Subcutaneous abdominal adipose tissue (tissue), 5 donors: Measurements from ENCODE around the gene NUAK1.

Experiments used
- H3K27ac ChIP-seq: one replicate; pipeline ENCODE4 v1.7.0; 2013; ENCODE audit warnings: low read depth, mild to moderate bottlenecking, inconsistent platforms, low read length, moderate library complexity
- H3K27me3 ChIP-seq, 5 donors: one replicate each; pipeline ENCODE4 v1.7.0; 2013; ENCODE audit warnings: low read length in 5 of 5, inconsistent platforms in 1 of 5; ENCODE audit not compliant: control insufficient read depth in 5 of 5, insufficient read depth in 4 of 5
- H3K36me3 ChIP-seq, 5 donors: one replicate each; pipeline ENCODE4 v1.7.0; 2013; ENCODE audit warnings: low read length in 5 of 5; ENCODE audit not compliant: control insufficient read depth in 5 of 5, insufficient read depth in 5 of 5
- H3K4me1 ChIP-seq, 5 donors: one replicate each; pipeline ENCODE4 v1.7.0; 2013; ENCODE audit warnings: low read length in 5 of 5, mild to moderate bottlenecking in 3 of 5, moderate library complexity in 1 of 5; ENCODE audit not compliant: control insufficient read depth in 5 of 5, insufficient read depth in 5 of 5
- H3K4me3 ChIP-seq, 5 donors: one replicate each; pipeline ENCODE4 v1.7.0; 2013; ENCODE audit warnings: low read length in 5 of 5, low read depth in 1 of 5
- H3K9ac ChIP-seq, 5 donors: one replicate each; pipeline ENCODE4 v1.7.0; 2013; ENCODE audit warnings: low read length in 5 of 5, mild to moderate bottlenecking in 4 of 5, moderate library complexity in 3 of 5
- H3K9me3 ChIP-seq, 5 donors: one replicate each; pipeline ENCODE4 v1.7.0; 2013; ENCODE audit warnings: low read length in 5 of 5; ENCODE audit not compliant: control insufficient read depth in 5 of 5
- donor health status: healthy.
- donor health status: healthy.
- donor health status: healthy.
- donor health status: healthy.
- donor health status: healthy.

NUAK1 gene

GRCh38 chr12:106088811-106089485, 49.8 kb downstream of the NUAK1 start:
- Histone ChIP-seq H3K27me3 (no peaks in the 10 kb centered on the region), H3K4me1 (peaks cover 12 to 41% (median 38%) of the 10 kb centered on the region in 5 donors), H3K27ac (peak overlapping the region; percentile 84), H3K4me3 (no peak overlapping the region), H3K36me3 (peaks cover 0 to 25% (median 8%) of the 10 kb centered on the region in 5 donors), H3K9ac (peak overlapping the region in 3 of 5 donors; percentile 1 to 48 (median 46)), H3K9me3 (no peaks in the 10 kb centered on the region)

GRCh38 chr12:106088246-106088808, 50.4 kb downstream of the NUAK1 start:
- Histone ChIP-seq H3K9me3 (no peaks in the 10 kb centered on the region), H3K27ac (peak overlapping the region; percentile 84), H3K9ac (peak overlapping the region in 2 of 5 donors; percentile 46 to 48), H3K4me3 (no peak overlapping the region), H3K36me3 (peaks cover 2 to 31% (median 14%) of the 10 kb centered on the region in 5 donors), H3K4me1 (peaks cover 12 to 43% (median 34%) of the 10 kb centered on the region in 5 donors), H3K27me3 (no peaks in the 10 kb centered on the region)

- Histone ChIP-seq H3K36me3 (peaks cover 4 to 40% (median 23%) of the 10 kb centered on the region in 5 donors), H3K9me3 (no peaks in the 10 kb centered on the region), H3K4me3 (no peak overlapping the region), H3K27ac (no peak overlapping the region), H3K9ac (no peak overlapping the region), H3K27me3 (no peaks in the 10 kb centered on the region), H3K4me1 (peaks cover 12 to 51% (median 45%) of the 10 kb centered on the region in 5 donors)
Measured at GRCh38 chr12:106086696-106087095, 52.1 kb downstream of the NUAK1 start.

DNA sequence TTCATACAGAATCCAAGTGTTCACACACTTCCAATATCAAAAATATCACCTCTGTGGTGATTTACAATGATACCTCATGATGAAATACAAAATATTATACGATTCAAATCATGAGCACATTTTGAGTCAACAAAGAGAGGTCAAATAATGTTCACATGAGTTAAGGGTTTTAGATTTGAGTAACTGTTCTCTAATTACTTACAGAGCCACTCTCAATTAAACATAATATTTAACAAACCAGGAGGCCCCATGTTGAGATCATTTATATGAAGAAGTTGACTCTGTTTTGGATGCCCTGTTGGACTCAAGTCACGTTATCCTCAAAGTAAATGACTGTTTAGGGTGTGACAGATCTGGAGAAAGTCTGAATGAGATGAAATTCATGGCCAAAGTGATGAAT, 53.5 kb downstream of the NUAK1 start:
- H3K27ac ChIP-seq = no peak overlapping the region
- H3K36me3 ChIP-seq = peaks cover 4 to 45% (median 23%) of the 10 kb centered on the region in 5 donors
- peaks cover 12 to 50% (median 46%) of the 10 kb centered on the region in 5 donors for H3K4me1 ChIP-seq

GRCh38 chr12:106084759-106085158, 54.0 kb downstream of the NUAK1 start:
- Histone ChIP-seq H3K36me3 (peaks cover 4 to 45% (median 23%) of the 10 kb centered on the region in 5 donors), H3K27ac (no peak overlapping the region), H3K4me3 (no peak overlapping the region), H3K27me3 (no peaks in the 10 kb centered on the region), H3K4me1 (peaks cover 10 to 50% (median 46%) of the 10 kb centered on the region in 5 donors), H3K9me3 (no peaks in the 10 kb centered on the region), H3K9ac (no peak overlapping the region)

More for the DNA sequence above, 53.5 kb downstream of the NUAK1 start:
- Histone ChIP-seq H3K4me3 (no peak overlapping the region), H3K9ac (no peak overlapping the region), H3K27me3 (no peaks in the 10 kb centered on the region), H3K9me3 (no peaks in the 10 kb centered on the region)

DNA sequence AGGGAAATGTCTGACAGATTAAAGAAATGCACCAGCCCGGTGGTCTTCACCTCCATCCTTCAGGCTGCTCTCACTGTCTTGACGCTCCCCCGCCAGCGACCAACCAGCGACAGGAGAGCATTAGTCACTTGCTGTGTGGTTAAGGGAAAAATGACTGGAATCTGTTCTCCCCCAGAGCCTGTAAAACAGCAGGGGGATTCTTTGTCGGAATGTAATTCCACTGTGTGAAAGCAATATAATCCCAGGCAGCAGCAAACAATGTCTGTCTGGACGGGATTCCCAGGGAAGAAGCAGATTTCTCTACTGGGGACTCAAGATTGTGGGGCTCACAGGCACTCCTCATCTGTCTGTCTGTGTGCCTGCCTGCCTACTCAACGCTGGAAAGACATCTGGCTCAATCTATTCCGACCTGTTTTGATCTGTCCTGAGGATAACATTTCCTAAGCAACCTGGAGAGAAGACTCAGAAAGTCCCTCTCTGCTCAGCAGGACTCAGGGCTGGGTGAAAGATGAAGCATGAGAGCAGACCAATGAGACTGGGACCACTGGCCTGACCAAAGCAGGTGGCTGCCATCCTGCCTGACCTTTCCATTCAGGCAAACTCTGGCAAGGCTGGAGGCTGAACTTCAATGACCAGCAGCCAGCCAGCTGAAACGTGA, 54.6 kb downstream of the NUAK1 start:
- Histone ChIP-seq H3K9ac (no peak overlapping the region), H3K4me3 (no peak overlapping the region), H3K27ac (no peak overlapping the region), H3K36me3 (peaks cover 4 to 49% (median 23%) of the 10 kb centered on the region in 5 donors), H3K27me3 (no peaks in the 10 kb centered on the region), H3K4me1 (peaks cover 10 to 50% (median 46%) of the 10 kb centered on the region in 5 donors), H3K9me3 (no peaks in the 10 kb centered on the region)

GRCh38 chr12:106082216-106083175, 56.3 kb downstream of the NUAK1 start:
- peaks cover 4 to 47% (median 31%) of the 10 kb centered on the region in 5 donors for H3K36me3 ChIP-seq
- H3K27me3 ChIP-seq = no peaks in the 10 kb centered on the region
- H3K9ac ChIP-seq = peak overlapping the region in 1 of 5 donors; percentile 38
- H3K4me1 ChIP-seq = peaks cover 10 to 53% (median 48%) of the 10 kb centered on the region in 5 donors
- no peak overlapping the region for H3K4me3 ChIP-seq
- H3K27ac ChIP-seq = peak overlapping the region; percentile 70
- no peaks in the 10 kb centered on the region for H3K9me3 ChIP-seq

GRCh38 chr12:106081606-106082005, 57.1 kb downstream of the NUAK1 start:
- H3K4me3 ChIP-seq = no peak overlapping the region
- H3K36me3 ChIP-seq = peaks cover 4 to 54% (median 36%) of the 10 kb centered on the region in 5 donors
- peaks cover 10 to 53% (median 48%) of the 10 kb centered on the region in 5 donors for H3K4me1 ChIP-seq
- no peaks in the 10 kb centered on the region for H3K27me3 ChIP-seq
- peak overlapping the region; percentile 70 for H3K27ac ChIP-seq
- H3K9me3 ChIP-seq = no peaks in the 10 kb centered on the region
- peak overlapping the region in 3 of 5 donors; percentile 16 to 38 (median 29) for H3K9ac ChIP-seq

DNA sequence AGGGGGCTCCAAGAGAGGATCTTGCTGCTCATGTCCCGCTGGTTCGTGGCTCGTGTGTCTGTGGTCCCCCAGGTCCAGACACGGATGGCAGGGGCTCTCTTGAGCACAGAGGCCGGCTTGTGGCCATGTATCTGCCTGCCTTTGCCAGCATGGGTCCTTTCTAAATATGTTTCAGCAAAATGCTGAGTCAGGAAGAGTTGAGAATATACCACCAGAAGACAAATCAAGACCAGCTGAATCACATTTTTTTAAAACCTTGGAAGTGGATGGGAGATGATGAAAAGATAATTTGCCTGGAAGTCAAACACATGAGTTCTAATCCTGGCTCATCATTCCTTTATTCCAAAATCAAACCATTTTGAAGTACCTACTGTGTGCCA, 58.0 kb downstream of the NUAK1 start:
- Histone ChIP-seq H3K4me1 (peaks cover 10 to 53% (median 48%) of the 10 kb centered on the region in 5 donors), H3K27ac (peak overlapping the region; percentile 70), H3K36me3 (peaks cover 4 to 57% (median 39%) of the 10 kb centered on the region in 5 donors), H3K27me3 (no peaks in the 10 kb centered on the region), H3K4me3 (no peak overlapping the region), H3K9ac (peak overlapping the region in 2 of 5 donors; percentile 5 to 8), H3K9me3 (no peaks in the 10 kb centered on the region)
